ENCODE results near the gene PRMT9.

GRCh38 chr4:147625733-147626132 lies 58.2 kb downstream of the PRMT9 start:
- TF ChIP-seq CTCF (IDR thresholded peaks at IDR 0.05) (no peak), POLR2A (IDR thresholded peaks at IDR 0.05) (no peak), EP300 (IDR thresholded peaks at IDR 0.05) (no peak)

All from ovary (tissue), 3 donors.